IPS-18c (cell line): ENCODE results near the gene CCR5.
"Not testable (repeated sequence)": the region's sequence is repeated elsewhere in the genome, so short reads cannot be mapped to it uniquely, and the experiment has no call there.

Experiments used
- H3K4me3 ChIP-seq: 2 replicates; pipeline ENCODE4 v1.7.0; 2013; ENCODE audit warnings: low read depth, mild to moderate bottlenecking, low read length, moderate library complexity; ENCODE audit not compliant: insufficient read depth
- H3K9me3 ChIP-seq: one replicate; pipeline ENCODE4 v1.6.1; 2013; ENCODE audit warnings: mild to moderate bottlenecking, low read length, moderate library complexity; ENCODE audit not compliant: control insufficient read depth, insufficient read depth

The CCR5 gene

GRCh38 chr3:46374755-46375154 is 4.0 kb downstream of the CCR5 start:
- Histone ChIP-seq H3K9me3 (no peaks in the 10 kb centered on the region), H3K4me3 (no peak overlapping the region)

- no peaks in the 10 kb centered on the region for H3K9me3 ChIP-seq
- H3K4me3 ChIP-seq, result no peak overlapping the region
Observed at GRCh38 chr3:46375218-46375617, 4.5 kb downstream of the CCR5 start.

- Histone ChIP-seq H3K9me3 (no peaks in the 10 kb centered on the region), H3K4me3 (no peak overlapping the region)
Observed at GRCh38 chr3:46375814-46376213, 5.1 kb downstream of the CCR5 start.

GRCh38 chr3:46378426-46378942 is 7.7 kb downstream of the CCR5 start:
- no peaks in the 10 kb centered on the region for H3K9me3 ChIP-seq

GRCh38 chr3:46380471-46381221 is 9.9 kb downstream of the CCR5 start:
- H3K4me3 ChIP-seq, result no peak overlapping the region; the same call in 1 of the 2 replicates
- H3K9me3 ChIP-seq, result no peaks in the 10 kb centered on the region

More at GRCh38 chr3:46378426-46378942, 7.7 kb downstream of the CCR5 start:
- H3K4me3 ChIP-seq, result no peak overlapping the region

GRCh38 chr3:46381625-46382024 is 10.9 kb downstream of the CCR5 start:
- no peak overlapping the region for H3K4me3 ChIP-seq

GRCh38 chr3:46383211-46383950 is 12.6 kb downstream of the CCR5 start:
- no peak overlapping the region for H3K4me3 ChIP-seq
- H3K9me3 ChIP-seq, result peaks cover 3% of the 10 kb centered on the region

More at GRCh38 chr3:46381625-46382024, 10.9 kb downstream of the CCR5 start:
- H3K9me3 ChIP-seq, result no peaks in the 10 kb centered on the region

- peaks cover 3% of the 10 kb centered on the region for H3K9me3 ChIP-seq
- no peak overlapping the region for H3K4me3 ChIP-seq
Observed at GRCh38 chr3:46383951-46384330, 13.2 kb downstream of the CCR5 start.

GRCh38 chr3:46386205-46386604 is 15.5 kb downstream of the CCR5 start:
- Histone ChIP-seq H3K4me3 (no peak overlapping the region), H3K9me3 (peaks cover 3% of the 10 kb centered on the region)

GRCh38 chr3:46388847-46389246 is 18.1 kb downstream of the CCR5 start:
- not testable (repeated sequence) for H3K9me3 ChIP-seq, H3K4me3 ChIP-seq

- Histone ChIP-seq H3K9me3 (peaks cover 3% of the 10 kb centered on the region), H3K4me3 (no peak overlapping the region)
Observed at GRCh38 chr3:46389306-46389705, 18.6 kb downstream of the CCR5 start.

GRCh38 chr3:46391526-46391925 is 20.8 kb downstream of the CCR5 start:
- not testable (repeated sequence) for H3K4me3 ChIP-seq, H3K9me3 ChIP-seq

GRCh38 chr3:46393011-46393410 is 22.3 kb downstream of the CCR5 start:
- no peak overlapping the region for H3K4me3 ChIP-seq
- no peaks in the 10 kb centered on the region for H3K9me3 ChIP-seq

GRCh38 chr3:46393554-46394434 is 23.0 kb downstream of the CCR5 start:
- no peaks in the 10 kb centered on the region for H3K9me3 ChIP-seq
- H3K4me3 ChIP-seq, result no peak overlapping the region

- no peak overlapping the region for H3K4me3 ChIP-seq
- no peaks in the 10 kb centered on the region for H3K9me3 ChIP-seq
Observed at GRCh38 chr3:46395210-46395661, 24.5 kb downstream of the CCR5 start.

- no peak overlapping the region for H3K4me3 ChIP-seq
- no peaks in the 10 kb centered on the region for H3K9me3 ChIP-seq
Observed at GRCh38 chr3:46395766-46396530, 25.2 kb downstream of the CCR5 start.

GRCh38 chr3:46397111-46397510 is 26.4 kb downstream of the CCR5 start:
- H3K9me3 ChIP-seq, result no peaks in the 10 kb centered on the region
- no peak overlapping the region for H3K4me3 ChIP-seq
